ENCODE measurements around the gene SSBP4. TPM values are rescaled to one million over a fixed set of nuclear protein-coding genes. Genes with fewer than 3 reads are reported as not detected.

SSBP4 gene
- total RNA-seq, 1 experiment from 2014 or later: 46.1 TPM

DNA sequence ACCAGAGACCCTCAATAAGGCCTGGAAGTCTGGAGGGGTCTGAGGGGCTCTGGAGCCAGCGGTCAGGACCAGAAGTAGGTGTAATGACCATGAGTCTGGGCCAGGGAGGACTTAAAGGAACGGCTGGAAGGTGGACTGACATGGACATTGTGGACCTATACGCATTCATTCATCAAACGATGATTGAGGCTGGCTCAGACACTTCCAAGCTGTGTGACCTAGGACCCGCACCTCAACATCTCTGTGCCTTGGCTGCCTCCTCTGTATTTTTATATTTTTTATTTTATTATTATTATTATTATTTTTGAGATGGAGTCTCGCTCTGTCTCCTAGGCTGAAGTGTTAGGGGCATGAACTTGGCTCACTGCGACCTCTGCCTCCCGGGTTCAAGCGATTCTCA is 12.4 kb upstream of the SSBP4 start:
- Mint-ChIP-seq H3K4me3 (no peak overlapping the region), H3K36me3 (ENCODE audit: insufficient read depth in 1 of 3, low read depth in 3 of 3) (no peaks in the 10 kb centered on the region), H3K4me1 (peaks cover 5 to 11% of the 10 kb centered on the region in 2 experiments), H3K27ac (no peak overlapping the region), H3K9me3 (no peaks in the 10 kb centered on the region), H3K27me3 (ENCODE audit: low read depth) (peaks cover 12% of the 10 kb centered on the region)
- no peak overlapping the region for H3K9ac ChIP-seq (ENCODE audit: extremely low read depth, insufficient read length, low read length)
- H4K91ac ChIP-seq (ENCODE audit: insufficient read length, low read depth, low read length): no peak overlapping the region
- H2AK5ac ChIP-seq (ENCODE audit: insufficient read length, low read length): no peak overlapping the region
- H4K5ac ChIP-seq (ENCODE audit: insufficient read length, low read depth, low read length): no peak overlapping the region
- H2BK5ac ChIP-seq (ENCODE audit: insufficient read length, low read length): no peak overlapping the region
- H2AFZ ChIP-seq (ENCODE audit: low read length): no peak overlapping the region
- no peak overlapping the region for H2BK120ac ChIP-seq (ENCODE audit: low read depth, low read length, poor library complexity, severe bottlenecking)
- TF ChIP-seq, protein P1, sequence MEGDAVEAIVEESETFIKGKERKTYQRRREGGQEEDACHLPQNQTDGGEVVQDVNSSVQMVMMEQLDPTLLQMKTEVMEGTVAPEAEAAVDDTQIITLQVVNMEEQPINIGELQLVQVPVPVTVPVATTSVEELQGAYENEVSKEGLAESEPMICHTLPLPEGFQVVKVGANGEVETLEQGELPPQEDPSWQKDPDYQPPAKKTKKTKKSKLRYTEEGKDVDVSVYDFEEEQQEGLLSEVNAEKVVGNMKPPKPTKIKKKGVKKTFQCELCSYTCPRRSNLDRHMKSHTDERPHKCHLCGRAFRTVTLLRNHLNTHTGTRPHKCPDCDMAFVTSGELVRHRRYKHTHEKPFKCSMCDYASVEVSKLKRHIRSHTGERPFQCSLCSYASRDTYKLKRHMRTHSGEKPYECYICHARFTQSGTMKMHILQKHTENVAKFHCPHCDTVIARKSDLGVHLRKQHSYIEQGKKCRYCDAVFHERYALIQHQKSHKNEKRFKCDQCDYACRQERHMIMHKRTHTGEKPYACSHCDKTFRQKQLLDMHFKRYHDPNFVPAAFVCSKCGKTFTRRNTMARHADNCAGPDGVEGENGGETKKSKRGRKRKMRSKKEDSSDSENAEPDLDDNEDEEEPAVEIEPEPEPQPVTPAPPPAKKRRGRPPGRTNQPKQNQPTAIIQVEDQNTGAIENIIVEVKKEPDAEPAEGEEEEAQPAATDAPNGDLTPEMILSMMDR (conservative IDR thresholded peaks at IDR 0.05): no peak
- H3K56ac ChIP-seq (ENCODE audit: insufficient read length, low read depth, low read length): no peak overlapping the region
- H3K9me3 ChIP-seq (ENCODE audit: control insufficient read depth, low read depth, low read length): no peaks in the 10 kb centered on the region
- no peaks in the 10 kb centered on the region for H3K79me2 ChIP-seq (ENCODE audit: insufficient read depth, low read length)
- no peak overlapping the region for H3K4ac ChIP-seq (ENCODE audit: low read depth, low read length)
- no peaks in the 10 kb centered on the region for H3K27me3 ChIP-seq (ENCODE audit: insufficient read depth, low read length)
- H3T11ph ChIP-seq (ENCODE audit: low read length): no peak overlapping the region
- no peaks in the 10 kb centered on the region for H4K20me1 ChIP-seq (ENCODE audit: control insufficient read depth, insufficient read depth, insufficient read length)
- no peaks in the 10 kb centered on the region for H3K79me1 ChIP-seq (ENCODE audit: insufficient read depth, low read depth, low read length, poor library complexity, severe bottlenecking)
- no CpG with 5 or more reads among the region's 9 CpGs for WGBS (ENCODE audit: extremely low coverage, insufficient read length, low lambda C conversion rate)
- H2BK12ac ChIP-seq (ENCODE audit: insufficient read length, low read depth, low read length): no peak overlapping the region
- H3K27ac ChIP-seq (ENCODE audit: insufficient read length, low read depth, low read length): no peak overlapping the region
- no peak overlapping the region for H2BK20ac ChIP-seq (ENCODE audit: low read depth, low read length, poor library complexity, severe bottlenecking)
- H3K4me1 ChIP-seq (ENCODE audit: insufficient read depth, low read length): no peaks in the 10 kb centered on the region
- DNase-seq: no peak
- H3K23me2 ChIP-seq (ENCODE audit: insufficient read length, low read depth, low read length, poor library complexity, severe bottlenecking): no peaks in the 10 kb centered on the region
- no peak overlapping the region for H3K18ac ChIP-seq (ENCODE audit: insufficient read length, low read depth, low read length)
- H3K4me2 ChIP-seq (ENCODE audit: insufficient read depth, insufficient read length, low read length): no peak overlapping the region
- H3K23ac ChIP-seq (ENCODE audit: insufficient read length, low read depth, low read length): no peak overlapping the region
- no peak overlapping the region for H4K8ac ChIP-seq (replicated peaks; ENCODE audit: insufficient read length, low read depth, low read length)
- no peak overlapping the region for H2BK15ac ChIP-seq (ENCODE audit: low read depth, low read length)
- no peak overlapping the region for H3K14ac ChIP-seq (ENCODE audit: insufficient read depth, low read length)

Data from H9 (cell line).